Choroid plexus epithelial cell (primary cell): Measurements from ENCODE around the gene GREM2.

Experiments used
- DNase-seq: peaks from one replicate; pipeline ENCODE4 v3.0.0-alpha.2; 2010; ENCODE audit warnings: low read depth
- H3K4me3 ChIP-seq: 2 replicates; pipeline ENCODE4 v1.5.1; 2011; ENCODE audit warnings: low read depth, mild to moderate bottlenecking, control low read depth, low read length, moderate library complexity
- TF ChIP-seq, protein P1 (sequence below): conservative IDR thresholded peaks from 2 replicates; pipeline ENCODE4 v1.5.1; 2011; ENCODE audit warnings: low read depth, mild to moderate bottlenecking, control low read depth, inconsistent platforms, low read length, moderate library complexity

The GREM2 gene

DNA sequence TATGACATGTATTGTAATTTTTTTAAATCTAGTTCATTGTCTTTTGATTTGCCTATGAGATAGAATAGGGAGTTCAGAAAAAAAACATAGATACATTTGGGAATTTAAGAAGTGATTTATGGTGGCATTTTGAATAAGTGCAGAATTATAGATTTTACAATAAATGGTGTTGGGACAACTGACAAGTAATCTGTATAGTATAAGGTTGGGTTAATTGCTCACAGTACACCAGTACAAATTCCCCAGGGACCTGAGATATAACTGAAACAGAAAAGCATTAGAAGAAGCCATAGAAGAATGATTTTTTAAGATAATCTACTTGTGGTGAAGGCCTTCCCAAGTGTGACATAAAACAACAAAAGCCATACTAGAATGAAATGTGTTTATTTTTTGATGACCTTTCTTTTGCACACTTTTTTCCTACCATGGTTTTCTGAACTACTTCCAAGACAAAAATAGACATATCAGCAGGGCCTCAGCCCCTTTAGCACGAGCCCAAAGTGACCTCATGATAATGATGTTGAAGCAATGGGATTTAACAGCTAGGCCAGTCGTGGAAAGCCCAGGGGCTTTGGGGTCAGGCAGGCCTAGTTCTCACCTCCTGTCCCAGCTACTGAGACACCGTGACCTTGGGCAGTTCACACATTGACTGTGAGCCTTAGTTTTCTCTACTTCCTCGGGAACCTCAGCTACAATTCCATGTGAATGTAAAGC is 87.4 kb downstream of the GREM2 start:
- TF ChIP-seq, protein P1, sequence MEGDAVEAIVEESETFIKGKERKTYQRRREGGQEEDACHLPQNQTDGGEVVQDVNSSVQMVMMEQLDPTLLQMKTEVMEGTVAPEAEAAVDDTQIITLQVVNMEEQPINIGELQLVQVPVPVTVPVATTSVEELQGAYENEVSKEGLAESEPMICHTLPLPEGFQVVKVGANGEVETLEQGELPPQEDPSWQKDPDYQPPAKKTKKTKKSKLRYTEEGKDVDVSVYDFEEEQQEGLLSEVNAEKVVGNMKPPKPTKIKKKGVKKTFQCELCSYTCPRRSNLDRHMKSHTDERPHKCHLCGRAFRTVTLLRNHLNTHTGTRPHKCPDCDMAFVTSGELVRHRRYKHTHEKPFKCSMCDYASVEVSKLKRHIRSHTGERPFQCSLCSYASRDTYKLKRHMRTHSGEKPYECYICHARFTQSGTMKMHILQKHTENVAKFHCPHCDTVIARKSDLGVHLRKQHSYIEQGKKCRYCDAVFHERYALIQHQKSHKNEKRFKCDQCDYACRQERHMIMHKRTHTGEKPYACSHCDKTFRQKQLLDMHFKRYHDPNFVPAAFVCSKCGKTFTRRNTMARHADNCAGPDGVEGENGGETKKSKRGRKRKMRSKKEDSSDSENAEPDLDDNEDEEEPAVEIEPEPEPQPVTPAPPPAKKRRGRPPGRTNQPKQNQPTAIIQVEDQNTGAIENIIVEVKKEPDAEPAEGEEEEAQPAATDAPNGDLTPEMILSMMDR: no peak
- peak; percentile 6 for DNase-seq
- H3K4me3 ChIP-seq: no peak overlapping the region

- H3K4me3 ChIP-seq: no peak overlapping the region
- DNase-seq: no peak
- TF ChIP-seq, protein P1: no peak
Observed at GRCh38 chr1:240522122-240522822, 89.7 kb downstream of the GREM2 start.

- DNase-seq: no peak
- no peak overlapping the region for H3K4me3 ChIP-seq
- TF ChIP-seq, protein P1: no peak
Observed at GRCh38 chr1:240517891-240518290, 94.1 kb downstream of the GREM2 start.

GRCh38 chr1:240516069-240516468 is 95.9 kb downstream of the GREM2 start:
- H3K4me3 ChIP-seq: no peak overlapping the region
- TF ChIP-seq, protein P1: no peak
- DNase-seq: no peak

- TF ChIP-seq, protein P1: no peak
- DNase-seq: peak; percentile 34
- H3K4me3 ChIP-seq: no peak overlapping the region
Observed at GRCh38 chr1:240515505-240515904, 96.5 kb downstream of the GREM2 start.

DNA sequence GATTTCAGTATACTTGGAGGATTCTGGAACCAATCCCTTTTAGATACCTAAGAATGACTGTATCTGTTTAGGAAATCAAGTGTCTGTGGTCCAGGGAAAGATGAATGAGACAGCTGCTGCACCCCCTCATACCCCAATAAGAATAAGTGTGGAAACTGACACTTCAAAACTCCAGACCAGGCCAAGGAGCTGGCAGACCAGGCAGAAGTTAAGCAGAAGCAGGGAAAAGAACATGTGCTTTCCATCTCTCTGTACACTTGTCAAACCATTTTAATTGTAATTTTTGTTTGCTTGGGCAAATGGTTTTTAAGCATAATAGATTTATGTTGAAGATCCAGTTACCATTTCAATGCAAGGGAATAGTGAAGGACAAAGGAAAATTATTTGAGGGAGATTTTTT is 100.2 kb downstream of the GREM2 start:
- DNase-seq: no peak
- TF ChIP-seq, protein P1: no peak
- no peak overlapping the region for H3K4me3 ChIP-seq
